Ecto neural progenitor cell (in vitro differentiated cells): Measurements from ENCODE around the gene TARDBP.
"Not testable (repeated sequence)": the region's sequence is repeated elsewhere in the genome, so short reads cannot be mapped to it uniquely, and the experiment has no call there.

Experiments used
- DNase-seq: peaks from one replicate; pipeline ENCODE4 v3.0.0-alpha.2; 2018; ENCODE audit warnings: low spot score

TARDBP gene

GRCh38 chr1:11059968-11060830 lies 47.7 kb downstream of the TARDBP start, which contains the start of gene SRM:
Gene SRM (minus strand): TSS chr1:11060018. CDS start chr1:11059943, 75 bp downstream.
- DNase-seq, result peak; percentile 94

- DNase-seq, result no peak
Observed at GRCh38 chr1:11061652-11062365, 49.4 kb downstream of the TARDBP start.

GRCh38 chr1:11062965-11063401 lies 50.5 kb downstream of the TARDBP start:
- DNase-seq, result no peak

- not testable (repeated sequence) for DNase-seq
Observed at GRCh38 chr1:11063937-11064537, 51.6 kb downstream of the TARDBP start.

- DNase-seq, result no peak
Observed at GRCh38 chr1:11064942-11065341, 52.5 kb downstream of the TARDBP start.

GRCh38 chr1:11065796-11066195 lies 53.3 kb downstream of the TARDBP start:
- DNase-seq, result no peak

GRCh38 chr1:11067716-11068599 lies 55.5 kb downstream of the TARDBP start:
- DNase-seq, result no peak

- DNase-seq, result no peak
Observed at GRCh38 chr1:11068600-11069473, 56.4 kb downstream of the TARDBP start.

- DNase-seq, result no peak
Observed at GRCh38 chr1:11070876-11071275, 58.4 kb downstream of the TARDBP start.

GRCh38 chr1:11071463-11072215 lies 59.2 kb downstream of the TARDBP start:
- no peak for DNase-seq

- DNase-seq, result no peak
Observed at GRCh38 chr1:11072216-11072917, 59.9 kb downstream of the TARDBP start.

- not testable (repeated sequence) for DNase-seq
Observed at GRCh38 chr1:11073398-11073797, 60.9 kb downstream of the TARDBP start.
